ENCODE data around the gene ATF7IP. TPM values are rescaled to one million over a fixed set of nuclear protein-coding genes. Genes with fewer than 3 reads are reported as not detected.

ATF7IP gene
- total RNA-seq, 2 experiments from 2014 or later, result 55.6 to 66.0 TPM

GRCh38 chr12:14435627-14436026 is 70.1 kb downstream of the ATF7IP start:
- Histone ChIP-seq H3K27ac (ENCODE audit: low read depth, low read length, poor library complexity, severe bottlenecking) (no peak overlapping the region), H4K20me1 (ENCODE audit: insufficient read depth, low read length) (no peaks in the 10 kb centered on the region), H3K36me3 (ENCODE audit: insufficient read depth, low read length) (peaks cover 89% of the 10 kb centered on the region), H3K4me3 (ENCODE audit: low read depth, low read length, poor library complexity, severe bottlenecking) (no peak overlapping the region), H3K4me2 (ENCODE audit: low read length) (no peak overlapping the region), H2AFZ (ENCODE audit: low read length) (no peak overlapping the region), H3K4me1 (ENCODE audit: insufficient read depth, low read length, poor library complexity, severe bottlenecking) (no peaks in the 10 kb centered on the region), H3K9me3 (ENCODE audit: low read length) (peaks cover 6% of the 10 kb centered on the region), H3K79me2 (ENCODE audit: insufficient read depth, low read depth, low read length) (peaks cover 48% of the 10 kb centered on the region), H3K9me2 (ENCODE audit: insufficient read depth, low read length) (no peaks in the 10 kb centered on the region)
- intact Hi-C loops (cut with micrococcal nuclease; ENCODE audit: unreplicated experiment), result no loop called here
- ChIA-PET CTCF (ENCODE audit: unreplicated experiment) (no interaction called here), POLR2A (interaction anchor here (0.5 to 1.6 kb wide), 3 partner anchors 17 to 76 kb away, joined by 3 to 5 read pairs (median 4); no protein-coding TSS in a partner anchor)
- TF ChIP-seq, protein P1, sequence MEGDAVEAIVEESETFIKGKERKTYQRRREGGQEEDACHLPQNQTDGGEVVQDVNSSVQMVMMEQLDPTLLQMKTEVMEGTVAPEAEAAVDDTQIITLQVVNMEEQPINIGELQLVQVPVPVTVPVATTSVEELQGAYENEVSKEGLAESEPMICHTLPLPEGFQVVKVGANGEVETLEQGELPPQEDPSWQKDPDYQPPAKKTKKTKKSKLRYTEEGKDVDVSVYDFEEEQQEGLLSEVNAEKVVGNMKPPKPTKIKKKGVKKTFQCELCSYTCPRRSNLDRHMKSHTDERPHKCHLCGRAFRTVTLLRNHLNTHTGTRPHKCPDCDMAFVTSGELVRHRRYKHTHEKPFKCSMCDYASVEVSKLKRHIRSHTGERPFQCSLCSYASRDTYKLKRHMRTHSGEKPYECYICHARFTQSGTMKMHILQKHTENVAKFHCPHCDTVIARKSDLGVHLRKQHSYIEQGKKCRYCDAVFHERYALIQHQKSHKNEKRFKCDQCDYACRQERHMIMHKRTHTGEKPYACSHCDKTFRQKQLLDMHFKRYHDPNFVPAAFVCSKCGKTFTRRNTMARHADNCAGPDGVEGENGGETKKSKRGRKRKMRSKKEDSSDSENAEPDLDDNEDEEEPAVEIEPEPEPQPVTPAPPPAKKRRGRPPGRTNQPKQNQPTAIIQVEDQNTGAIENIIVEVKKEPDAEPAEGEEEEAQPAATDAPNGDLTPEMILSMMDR (conservative IDR thresholded peaks at IDR 0.05; ENCODE audit: low read length), result no peak
- TF ChIP-seq EZH2phosphoT487 (IDR thresholded peaks at IDR 0.05; ENCODE audit: borderline replicate concordance, low read depth, low read length), result no peak
- no TSS peak for BruUV-seq (replicated peaks)
- no peak for DNase-seq (ENCODE audit: low spot score)

GRCh38 chr12:14442221-14442881 is 76.9 kb downstream of the ATF7IP start:
- H3K9me3 ChIP-seq (ENCODE audit: low read length), result no peaks in the 10 kb centered on the region
- POLR2A ChIA-PET, result no interaction called here
- BruUV-seq (replicated peaks), result no TSS peak
- H3K9me2 ChIP-seq (ENCODE audit: insufficient read depth, low read length), result no peaks in the 10 kb centered on the region
- H3K4me1 ChIP-seq (ENCODE audit: insufficient read depth, low read length, poor library complexity, severe bottlenecking), result no peaks in the 10 kb centered on the region
- H3K36me3 ChIP-seq (ENCODE audit: insufficient read depth, low read length), result peaks cover 99% of the 10 kb centered on the region
- no peak for DNase-seq (ENCODE audit: low spot score)
- no peak for TF ChIP-seq EZH2phosphoT487 (IDR thresholded peaks at IDR 0.05; ENCODE audit: borderline replicate concordance, low read depth, low read length)
- TF ChIP-seq, protein P1 (conservative IDR thresholded peaks at IDR 0.05; ENCODE audit: low read length), result no peak
- no peak overlapping the region for H2AFZ ChIP-seq (ENCODE audit: low read length)
- no peaks in the 10 kb centered on the region for H4K20me1 ChIP-seq (ENCODE audit: insufficient read depth, low read length)
- no peak overlapping the region for H3K4me3 ChIP-seq (ENCODE audit: low read depth, low read length, poor library complexity, severe bottlenecking)
- H3K4me2 ChIP-seq (ENCODE audit: low read length), result no peak overlapping the region
- no peak overlapping the region for H3K27ac ChIP-seq (ENCODE audit: low read depth, low read length, poor library complexity, severe bottlenecking)
- H3K79me2 ChIP-seq (ENCODE audit: insufficient read depth, low read depth, low read length), result no peaks in the 10 kb centered on the region
- CTCF ChIA-PET (ENCODE audit: unreplicated experiment), result no interaction called here
- intact Hi-C loops (cut with micrococcal nuclease; ENCODE audit: unreplicated experiment), result no loop called here

DNA sequence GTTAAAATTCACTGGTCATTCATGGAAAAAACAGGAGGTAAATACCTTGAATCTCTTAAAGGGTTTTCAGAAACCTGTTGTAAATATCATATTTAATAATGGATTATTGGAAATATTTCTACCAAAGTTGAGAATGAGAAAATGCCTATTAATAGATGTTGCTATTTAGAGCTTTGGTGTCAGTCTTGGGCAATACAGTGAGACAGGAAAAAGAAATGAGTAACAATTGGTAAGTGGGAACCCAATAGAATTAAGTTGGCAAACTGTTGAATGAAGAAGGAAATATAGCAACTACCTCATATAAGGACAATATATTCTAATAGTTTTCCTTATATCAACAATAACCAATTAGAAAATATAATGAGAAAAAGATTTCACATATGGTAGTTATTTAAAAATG is 78.0 kb downstream of the ATF7IP start:
- peaks cover 100% of the 10 kb centered on the region for H3K36me3 ChIP-seq (ENCODE audit: insufficient read depth, low read length)
- no peak for DNase-seq (ENCODE audit: low spot score)
- BruUV-seq (replicated peaks), result no TSS peak
- no peak overlapping the region for H3K27ac ChIP-seq (ENCODE audit: low read depth, low read length, poor library complexity, severe bottlenecking)
- no peaks in the 10 kb centered on the region for H3K79me2 ChIP-seq (ENCODE audit: insufficient read depth, low read depth, low read length)
- H3K4me1 ChIP-seq (ENCODE audit: insufficient read depth, low read length, poor library complexity, severe bottlenecking), result no peaks in the 10 kb centered on the region
- H3K9me2 ChIP-seq (ENCODE audit: insufficient read depth, low read length), result no peaks in the 10 kb centered on the region
- ChIA-PET POLR2A (interaction anchor here (1.0 kb wide), 1 partner anchor 9 kb away, joined by 7 read pairs; no protein-coding TSS in a partner anchor), CTCF (ENCODE audit: unreplicated experiment) (no interaction called here)
- no peaks in the 10 kb centered on the region for H4K20me1 ChIP-seq (ENCODE audit: insufficient read depth, low read length)
- intact Hi-C loops (cut with micrococcal nuclease; ENCODE audit: unreplicated experiment), result no loop called here
- H2AFZ ChIP-seq (ENCODE audit: low read length), result no peak overlapping the region
- no peak overlapping the region for H3K4me2 ChIP-seq (ENCODE audit: low read length)
- no peak for TF ChIP-seq EZH2phosphoT487 (IDR thresholded peaks at IDR 0.05; ENCODE audit: borderline replicate concordance, low read depth, low read length)
- TF ChIP-seq, protein P1 (conservative IDR thresholded peaks at IDR 0.05; ENCODE audit: low read length), result no peak
- H3K4me3 ChIP-seq (ENCODE audit: low read depth, low read length, poor library complexity, severe bottlenecking), result no peak overlapping the region
- no peaks in the 10 kb centered on the region for H3K9me3 ChIP-seq (ENCODE audit: low read length)
